Choroid plexus epithelial cell (primary cell): Measurements from ENCODE around the gene PRRG2.
A peak's percentile ranks its signal among the peaks of the same experiment; 100 is the strongest.

Experiments
- DNase-seq: peaks from one replicate; pipeline ENCODE4 v3.0.0-alpha.2; 2010; ENCODE audit warnings: low read depth
- H3K4me3 ChIP-seq: 2 replicates; pipeline ENCODE4 v1.5.1; 2011; ENCODE audit warnings: low read depth, mild to moderate bottlenecking, control low read depth, low read length, moderate library complexity
- CTCF ChIP-seq: conservative IDR thresholded peaks from 2 replicates; pipeline ENCODE4 v1.5.1; 2011; ENCODE audit warnings: low read depth, mild to moderate bottlenecking, control low read depth, inconsistent platforms, low read length, moderate library complexity

Gene PRRG2

GRCh38 chr19:49592486-49593232 is 11.5 kb downstream of the PRRG2 start:
- TF ChIP-seq CTCF: no peak
- peak; percentile 19 for DNase-seq
- H3K4me3 ChIP-seq: peak overlapping the region; percentile 83

- peak overlapping the region; percentile 83 for H3K4me3 ChIP-seq
- TF ChIP-seq CTCF: no peak
- DNase-seq: peak; percentile 95
Measured at GRCh38 chr19:49593233-49594113, 12.4 kb downstream of the PRRG2 start.

- no peak overlapping the region for H3K4me3 ChIP-seq
- no peak for TF ChIP-seq CTCF
- no peak for DNase-seq
Measured at GRCh38 chr19:49594157-49594992, 13.3 kb downstream of the PRRG2 start.

- no peak for DNase-seq
- H3K4me3 ChIP-seq: no peak overlapping the region
- no peak for TF ChIP-seq CTCF
Measured at GRCh38 chr19:49594993-49595818, 14.1 kb downstream of the PRRG2 start.

- no peak overlapping the region for H3K4me3 ChIP-seq
- no peak for TF ChIP-seq CTCF
- DNase-seq: no peak
Measured at GRCh38 chr19:49595819-49596404, 14.8 kb downstream of the PRRG2 start.

- no peak for DNase-seq
- no peak overlapping the region for H3K4me3 ChIP-seq
- no peak for TF ChIP-seq CTCF
Measured at GRCh38 chr19:49596407-49596806, 15.3 kb downstream of the PRRG2 start.
